Keratinocyte (primary cell): ENCODE results near the gene B3GLCT. TPM values are rescaled to one million over a fixed set of nuclear protein-coding genes. Genes with fewer than 3 reads are reported as not detected.

Source experiments
- DNase-seq: peaks from one replicate; pipeline ENCODE4 v3.0.0-alpha.2; 2011; ENCODE audit warnings: low read depth, missing footprints, low spot score
- FAIRE-seq: peaks from 2 replicates; lab custom pipeline; 2011; peaks lifted over from hg19 to GRCh38; lab: Jason Lieb, UNC
- H2AFZ ChIP-seq: 2 replicates; pipeline ENCODE4 v1.6.0; 2012; ENCODE audit warnings: low read length, control low read depth, inconsistent platforms; ENCODE audit not compliant: control insufficient read depth
- H3K27ac ChIP-seq: 2 replicates; pipeline ENCODE4 v1.5.1; 2011; ENCODE audit warnings: low read length; ENCODE audit not compliant: control insufficient read depth, insufficient read depth
- H3K27me3 ChIP-seq: 3 replicates; pipeline ENCODE4 v1.6.0; 2011; ENCODE audit warnings: low read length; ENCODE audit not compliant: control insufficient read depth, insufficient read depth; ENCODE audit errors: extremely low read depth
- H3K36me3 ChIP-seq, 2 experiments: 2 replicates in 1 of 2; 3 replicates in 1 of 2; pipeline ENCODE4 v1.5.1; 2011; ENCODE audit warnings: low read length in 2 of 2, mild to moderate bottlenecking in 1 of 2; ENCODE audit not compliant: control insufficient read depth in 2 of 2, insufficient read depth in 2 of 2; ENCODE audit errors: extremely low read depth in 1 of 2
- H3K4me1 ChIP-seq: 3 replicates; pipeline ENCODE4 v1.5.1; 2011; ENCODE audit warnings: low read length; ENCODE audit not compliant: control insufficient read depth, insufficient read depth; ENCODE audit errors: extremely low read depth
- H3K4me2 ChIP-seq: 3 replicates; pipeline ENCODE4 v1.6.0; 2011; ENCODE audit warnings: low read depth, low read length; ENCODE audit not compliant: control insufficient read depth, insufficient read depth; ENCODE audit errors: extremely low read depth
- H3K4me3 ChIP-seq, 3 experiments: fragments of 200-600 bp in 1 of 3; sonication (generic) in 1 of 3; 2 replicates in 2 of 3; 3 replicates in 1 of 3; pipeline ENCODE4 v1.5.1; 2011 to 2016; ENCODE audit warnings: low read length in 3 of 3, mild to moderate bottlenecking in 3 of 3, control low read depth in 2 of 3, inconsistent platforms in 1 of 3, low read depth in 1 of 3, mixed read lengths in 1 of 3, mixed run types in 1 of 3, moderate library complexity in 1 of 3; ENCODE audit not compliant: control insufficient read depth in 2 of 3, insufficient read depth in 2 of 3; ENCODE audit errors: extremely low read depth in 1 of 3
- H3K79me2 ChIP-seq: 2 replicates; pipeline ENCODE4 v1.6.0; 2012; ENCODE audit warnings: low read length; ENCODE audit not compliant: control insufficient read depth, insufficient read depth
- H3K9ac ChIP-seq: 3 replicates; pipeline ENCODE4 v1.6.0; 2011; ENCODE audit warnings: low read length; ENCODE audit not compliant: control insufficient read depth, insufficient read depth; ENCODE audit errors: extremely low read depth
- H3K9me1 ChIP-seq: 3 replicates; pipeline ENCODE4 v1.6.0; 2011; ENCODE audit warnings: low read length; ENCODE audit not compliant: control insufficient read depth, insufficient read depth; ENCODE audit errors: extremely low read depth
- H3K9me3 ChIP-seq: 2 replicates; pipeline ENCODE4 v1.5.1; 2012; ENCODE audit warnings: low read depth, low read length; ENCODE audit not compliant: control insufficient read depth
- H4K20me1 ChIP-seq: 3 replicates; pipeline ENCODE4 v1.6.0; 2011; ENCODE audit warnings: low read length; ENCODE audit not compliant: control insufficient read depth, insufficient read depth; ENCODE audit errors: extremely low read depth
- EZH2 ChIP-seq: IDR thresholded peaks from one replicate; pipeline ENCODE4 v1.6.1; 2012; ENCODE audit warnings: inconsistent platforms, mild to moderate bottlenecking, low read length, moderate library complexity
- dilution Hi-C: fragments of 300-500 bp; cut with MboI; formaldehyde crosslinking; loops from one replicate; pipeline ENCODE4 v1.7.0; 2020; ENCODE audit warnings: low sequenced_read_pairs; ENCODE audit not compliant: extremely low pct_ligation_motif_present
- polyA plus RNA-seq, 5 experiments: library from polyadenylated mRNA; depleted of rRNA in 3 of 5; stranded (reverse) in 3 of 5; stranded (forward) in 1 of 5; unstranded in 1 of 5; fragments of >200 nt; gene quantifications; 1 replicate in 1 of 5; 2 replicates in 3 of 5; 3 replicates in 1 of 5; pipeline versions ENCODE4 v1.2.1 to v1.2.3, GENCODE V29; 2011 to 2012; ENCODE audit warnings: missing spikeins in 2 of 5, low read depth in 1 of 5, low replicate concordance in 1 of 5
- TF ChIP-seq, protein P1 (sequence below), 3 experiments: IDR thresholded peaks in 1 of 3; conservative IDR thresholded peaks in 1 of 3; optimal IDR thresholded peaks in 1 of 3; 2 replicates in 2 of 3; 3 replicates in 1 of 3; pipeline versions ENCODE3 to v1.5.1; 2011; ENCODE audit warnings: low read length in 3 of 3, mild to moderate bottlenecking in 3 of 3, moderate library complexity in 2 of 3, control low read depth in 1 of 3, inconsistent platforms in 1 of 3; ENCODE audit not compliant: insufficient read depth in 2 of 3; ENCODE audit errors: extremely low read depth in 1 of 3

B3GLCT gene
- polyA plus RNA-seq, 1 donor (not counting 4 experiments of a cell fraction or from before 2014, with no cell fraction given): 4.4 TPM

DNA sequence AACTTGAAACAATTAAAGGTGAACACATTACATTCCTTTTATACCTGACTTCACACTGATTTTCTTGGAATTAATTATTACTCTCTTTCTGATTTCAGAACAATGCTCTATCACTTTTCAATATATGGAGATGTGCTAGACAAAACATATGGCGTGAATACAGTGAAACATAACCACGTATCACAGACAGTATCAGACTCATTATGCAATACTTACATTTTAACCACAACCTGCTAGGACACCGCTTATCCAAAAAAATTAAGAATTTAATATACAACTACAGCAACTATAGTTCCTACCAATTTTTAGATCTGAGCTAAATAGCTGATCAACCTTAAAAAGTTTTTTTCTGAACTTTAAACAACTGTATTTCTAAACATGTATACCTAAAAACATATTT, 47.9 kb upstream of the B3GLCT start:
- H3K4me2 ChIP-seq: no peak overlapping the region
- H3K9ac ChIP-seq: no peak overlapping the region
- H3K9me1 ChIP-seq: no peaks in the 10 kb centered on the region
- H3K27me3 ChIP-seq: no peaks in the 10 kb centered on the region
- H3K9me3 ChIP-seq: no peaks in the 10 kb centered on the region
- no peaks in the 10 kb centered on the region for H4K20me1 ChIP-seq
- peaks cover 18% of the 10 kb centered on the region for H3K79me2 ChIP-seq
- H3K36me3 ChIP-seq: peaks cover 30 to 34% of the 10 kb centered on the region in 2 experiments
- DNase-seq (no peak), FAIRE-seq (no peak)
- no peak overlapping the region for H2AFZ ChIP-seq
- dilution Hi-C loops: no loop called here
- H3K4me1 ChIP-seq: peaks cover 5% of the 10 kb centered on the region
- H3K27ac ChIP-seq: no peak overlapping the region
- no peak overlapping the region for H3K4me3 ChIP-seq
- TF ChIP-seq, protein P1, sequence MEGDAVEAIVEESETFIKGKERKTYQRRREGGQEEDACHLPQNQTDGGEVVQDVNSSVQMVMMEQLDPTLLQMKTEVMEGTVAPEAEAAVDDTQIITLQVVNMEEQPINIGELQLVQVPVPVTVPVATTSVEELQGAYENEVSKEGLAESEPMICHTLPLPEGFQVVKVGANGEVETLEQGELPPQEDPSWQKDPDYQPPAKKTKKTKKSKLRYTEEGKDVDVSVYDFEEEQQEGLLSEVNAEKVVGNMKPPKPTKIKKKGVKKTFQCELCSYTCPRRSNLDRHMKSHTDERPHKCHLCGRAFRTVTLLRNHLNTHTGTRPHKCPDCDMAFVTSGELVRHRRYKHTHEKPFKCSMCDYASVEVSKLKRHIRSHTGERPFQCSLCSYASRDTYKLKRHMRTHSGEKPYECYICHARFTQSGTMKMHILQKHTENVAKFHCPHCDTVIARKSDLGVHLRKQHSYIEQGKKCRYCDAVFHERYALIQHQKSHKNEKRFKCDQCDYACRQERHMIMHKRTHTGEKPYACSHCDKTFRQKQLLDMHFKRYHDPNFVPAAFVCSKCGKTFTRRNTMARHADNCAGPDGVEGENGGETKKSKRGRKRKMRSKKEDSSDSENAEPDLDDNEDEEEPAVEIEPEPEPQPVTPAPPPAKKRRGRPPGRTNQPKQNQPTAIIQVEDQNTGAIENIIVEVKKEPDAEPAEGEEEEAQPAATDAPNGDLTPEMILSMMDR (optimal IDR thresholded peaks at IDR 0.05 in 1 of 3, IDR thresholded peaks at IDR 0.05 in 1 of 3, conservative IDR thresholded peaks at IDR 0.05 in 1 of 3; ENCODE audit: extremely low read depth in 1 of 3, insufficient read depth in 2 of 3, low read length in 3 of 3): no peak
- no peak for TF ChIP-seq EZH2

DNA sequence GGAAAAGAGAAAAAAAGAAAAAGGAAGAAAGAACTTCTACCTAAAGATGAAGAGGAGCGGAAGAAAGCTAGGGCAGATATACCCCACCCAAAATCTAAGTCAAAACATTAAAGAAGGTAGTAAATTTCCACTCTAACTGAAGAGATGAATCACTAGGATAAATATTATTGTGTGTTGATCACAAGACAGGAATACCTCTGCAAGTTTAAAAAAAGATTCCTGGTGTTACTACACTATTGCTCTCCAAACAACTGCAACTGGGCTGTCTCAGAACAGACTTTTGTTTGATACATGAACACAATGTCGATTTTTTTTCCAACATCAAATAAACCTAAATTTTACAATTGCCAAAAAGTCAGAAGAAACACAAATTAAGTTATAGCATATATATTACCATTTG, 44.8 kb upstream of the B3GLCT start:
- Histone ChIP-seq H3K79me2 (peaks cover 42% of the 10 kb centered on the region), H3K4me1 (peaks cover 18% of the 10 kb centered on the region), H3K9me1 (no peaks in the 10 kb centered on the region), H3K9me3 (no peaks in the 10 kb centered on the region), H3K36me3 (peaks cover 26 to 28% of the 10 kb centered on the region in 2 experiments), H3K4me3 (no peak overlapping the region), H4K20me1 (no peaks in the 10 kb centered on the region), H3K27ac (no peak overlapping the region), H3K4me2 (no peak overlapping the region), H2AFZ (no peak overlapping the region), H3K9ac (no peak overlapping the region), H3K27me3 (no peaks in the 10 kb centered on the region)
- DNase-seq: no peak
- TF ChIP-seq, protein P1 (optimal IDR thresholded peaks at IDR 0.05 in 1 of 3, IDR thresholded peaks at IDR 0.05 in 1 of 3, conservative IDR thresholded peaks at IDR 0.05 in 1 of 3; ENCODE audit: extremely low read depth in 1 of 3, insufficient read depth in 2 of 3, low read length in 3 of 3): no peak
- no peak for TF ChIP-seq EZH2
- dilution Hi-C loops: no loop called here
- no peak for FAIRE-seq
